ENCODE measurements around the gene ADRA2C. TPM values are rescaled to one million over a fixed set of nuclear protein-coding genes. Genes with fewer than 3 reads are reported as not detected.

Gene ADRA2C
- total RNA-seq, 1 experiment from 2014 or later = 28.1 TPM

DNA sequence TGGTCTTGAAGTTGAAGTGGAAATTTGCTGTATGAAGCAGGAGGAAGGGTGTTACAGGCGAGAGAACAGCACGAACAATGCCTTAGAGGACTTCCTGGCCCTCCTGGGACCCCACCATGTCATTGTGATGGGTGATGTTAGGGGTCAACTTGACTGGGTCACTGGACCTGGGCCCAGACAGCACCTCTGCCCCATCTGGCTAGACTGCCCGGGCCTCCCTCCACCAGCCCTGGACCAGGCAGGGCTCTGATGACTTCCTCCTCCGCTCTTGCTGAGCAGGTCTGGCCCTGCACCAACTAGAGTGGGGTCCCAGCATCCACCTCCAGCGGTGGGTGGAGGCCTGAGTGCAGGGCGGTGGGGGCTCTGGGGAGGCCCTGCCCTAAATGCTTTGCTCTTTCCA lies 48.9 kb upstream of the ADRA2C start:
- Histone ChIP-seq H3K27me3 (ENCODE audit: insufficient read depth, low read length) (no peaks in the 10 kb centered on the region), H3K9me3 (ENCODE audit: control insufficient read depth in 1 of 2, insufficient read depth in 1 of 2, low read depth in 1 of 2, low read length in 2 of 2) (peaks cover 0 to 12% of the 10 kb centered on the region in 2 experiments; a peak in 1 of 4 replicates), H3K9ac (ENCODE audit: low read length) (no peak overlapping the region), H3K9me2 (ENCODE audit: insufficient read depth) (no peaks in the 10 kb centered on the region), H3K4me2 (ENCODE audit: low read length) (no peak overlapping the region), H2AFZ (ENCODE audit: low read depth, low read length, poor library complexity, severe bottlenecking) (no peak overlapping the region), H3K27ac (ENCODE audit: low read depth, low read length) (no peak overlapping the region), H3K4me1 (ENCODE audit: control insufficient read depth in 1 of 2, insufficient read depth in 2 of 2, low read length in 2 of 2) (no peaks in the 10 kb centered on the region), H4K20me1 (ENCODE audit: insufficient read depth) (no peaks in the 10 kb centered on the region), H3K36me3 (ENCODE audit: control insufficient read depth in 1 of 2, insufficient read depth in 2 of 2, low read length in 2 of 2) (no peaks in the 10 kb centered on the region), H3K4me3 (replicated peaks in 1 of 2; ENCODE audit: low read depth in 1 of 2, low read length in 2 of 2) (no peak overlapping the region), H3K79me2 (ENCODE audit: insufficient read depth, low read length) (no peaks in the 10 kb centered on the region)
- CTCF ChIA-PET = no interaction called here
- no TSS peak for BruUV-seq (replicated peaks)
- POLR2A ChIA-PET = no interaction called here
- DNase-seq (ENCODE audit: low read depth, low spot score) = no peak
- intact Hi-C loops (cut with micrococcal nuclease) = no loop called here
- RAD21 ChIA-PET (ENCODE audit: low non-redundant PET in 1 of 2, low total read pairs in 2 of 2, uncharacterized antibody in 2 of 2, unreplicated experiment in 2 of 2) = no interaction called here
- ATAC-seq = no peak
- TF ChIP-seq ELF1 (IDR thresholded peaks at IDR 0.05; ENCODE audit: borderline replicate concordance, low read depth) = no peak

DNA sequence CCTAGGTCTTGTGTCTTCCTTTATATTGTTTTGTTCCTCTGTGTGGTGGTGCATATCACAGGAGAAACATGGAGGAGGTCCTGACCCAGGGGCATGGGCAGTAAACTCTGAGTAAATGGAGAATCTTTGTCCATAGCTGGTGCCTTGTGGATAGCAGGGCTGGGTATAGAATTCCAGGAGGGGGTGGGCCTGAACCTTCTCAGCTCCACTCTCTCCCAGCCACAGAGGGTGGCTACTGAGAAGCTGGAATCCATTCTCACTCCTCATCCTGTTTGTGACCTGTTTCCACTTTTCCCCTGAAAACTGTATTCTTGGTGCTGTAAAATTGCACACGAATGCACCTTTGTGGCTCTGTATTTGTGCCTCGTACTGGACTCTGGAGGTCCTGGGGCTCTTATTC lies 47.7 kb upstream of the ADRA2C start:
- no peak overlapping the region for H3K27ac ChIP-seq (ENCODE audit: low read depth, low read length)
- TF ChIP-seq POLR2AphosphoS5 (IDR thresholded peaks at IDR 0.05; ENCODE audit: low read depth, low read length) = no peak
- no peak for TF ChIP-seq CEBPB (IDR thresholded peaks at IDR 0.05; ENCODE audit: low read depth)
- no peak for TF ChIP-seq EGR1 (IDR thresholded peaks at IDR 0.05; ENCODE audit: low read depth)
- TF ChIP-seq JUND (IDR thresholded peaks at IDR 0.05) = no peak
- no peak for TF ChIP-seq SRF (IDR thresholded peaks at IDR 0.05; ENCODE audit: low read depth)
- no peak for TF ChIP-seq ZNF274 (IDR thresholded peaks at IDR 0.05; ENCODE audit: low read depth, low read length)
- TF ChIP-seq EZH2 (IDR thresholded peaks at IDR 0.05) = no peak
- no peak for TF ChIP-seq RAD21 (IDR thresholded peaks at IDR 0.05; ENCODE audit: low read depth)
- TF ChIP-seq, protein P1, sequence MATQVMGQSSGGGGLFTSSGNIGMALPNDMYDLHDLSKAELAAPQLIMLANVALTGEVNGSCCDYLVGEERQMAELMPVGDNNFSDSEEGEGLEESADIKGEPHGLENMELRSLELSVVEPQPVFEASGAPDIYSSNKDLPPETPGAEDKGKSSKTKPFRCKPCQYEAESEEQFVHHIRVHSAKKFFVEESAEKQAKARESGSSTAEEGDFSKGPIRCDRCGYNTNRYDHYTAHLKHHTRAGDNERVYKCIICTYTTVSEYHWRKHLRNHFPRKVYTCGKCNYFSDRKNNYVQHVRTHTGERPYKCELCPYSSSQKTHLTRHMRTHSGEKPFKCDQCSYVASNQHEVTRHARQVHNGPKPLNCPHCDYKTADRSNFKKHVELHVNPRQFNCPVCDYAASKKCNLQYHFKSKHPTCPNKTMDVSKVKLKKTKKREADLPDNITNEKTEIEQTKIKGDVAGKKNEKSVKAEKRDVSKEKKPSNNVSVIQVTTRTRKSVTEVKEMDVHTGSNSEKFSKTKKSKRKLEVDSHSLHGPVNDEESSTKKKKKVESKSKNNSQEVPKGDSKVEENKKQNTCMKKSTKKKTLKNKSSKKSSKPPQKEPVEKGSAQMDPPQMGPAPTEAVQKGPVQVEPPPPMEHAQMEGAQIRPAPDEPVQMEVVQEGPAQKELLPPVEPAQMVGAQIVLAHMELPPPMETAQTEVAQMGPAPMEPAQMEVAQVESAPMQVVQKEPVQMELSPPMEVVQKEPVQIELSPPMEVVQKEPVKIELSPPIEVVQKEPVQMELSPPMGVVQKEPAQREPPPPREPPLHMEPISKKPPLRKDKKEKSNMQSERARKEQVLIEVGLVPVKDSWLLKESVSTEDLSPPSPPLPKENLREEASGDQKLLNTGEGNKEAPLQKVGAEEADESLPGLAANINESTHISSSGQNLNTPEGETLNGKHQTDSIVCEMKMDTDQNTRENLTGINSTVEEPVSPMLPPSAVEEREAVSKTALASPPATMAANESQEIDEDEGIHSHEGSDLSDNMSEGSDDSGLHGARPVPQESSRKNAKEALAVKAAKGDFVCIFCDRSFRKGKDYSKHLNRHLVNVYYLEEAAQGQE (IDR thresholded peaks at IDR 0.05; ENCODE audit: low read depth) = no peak
- intact Hi-C loops (cut with micrococcal nuclease) = no loop called here
- no peaks in the 10 kb centered on the region for H3K4me1 ChIP-seq (ENCODE audit: control insufficient read depth in 1 of 2, insufficient read depth in 2 of 2, low read length in 2 of 2)
- no peaks in the 10 kb centered on the region for H4K20me1 ChIP-seq (ENCODE audit: insufficient read depth)
- H3K4me2 ChIP-seq (ENCODE audit: low read length) = no peak overlapping the region
- ChIA-PET POLR2A (no interaction called here), RAD21 (ENCODE audit: low non-redundant PET in 1 of 2, low total read pairs in 2 of 2, uncharacterized antibody in 2 of 2, unreplicated experiment in 2 of 2) (no interaction called here), CTCF (no interaction called here)
- H3K27me3 ChIP-seq (ENCODE audit: insufficient read depth, low read length) = no peaks in the 10 kb centered on the region
- no peak overlapping the region for H3K4me3 ChIP-seq (replicated peaks in 1 of 2; ENCODE audit: low read depth in 1 of 2, low read length in 2 of 2)
- no peaks in the 10 kb centered on the region for H3K36me3 ChIP-seq (ENCODE audit: control insufficient read depth in 1 of 2, insufficient read depth in 2 of 2, low read length in 2 of 2)
- no peaks in the 10 kb centered on the region for H3K79me2 ChIP-seq (ENCODE audit: insufficient read depth, low read length)
- no peak overlapping the region for H2AFZ ChIP-seq (ENCODE audit: low read depth, low read length, poor library complexity, severe bottlenecking)
- peaks cover 0 to 12% of the 10 kb centered on the region in 2 experiments; a peak in 1 of 4 replicates for H3K9me3 ChIP-seq (ENCODE audit: control insufficient read depth in 1 of 2, insufficient read depth in 1 of 2, low read depth in 1 of 2, low read length in 2 of 2)
- no TSS peak for BruUV-seq (replicated peaks)
- no peak overlapping the region for H3K9ac ChIP-seq (ENCODE audit: low read length)
- H3K9me2 ChIP-seq (ENCODE audit: insufficient read depth) = no peaks in the 10 kb centered on the region
- DNase-seq (ENCODE audit: low read depth, low spot score) = no peak
- no peak for ATAC-seq

Measured in HCT116 (cell line).